COLO668 (cell line): ENCODE measurements around the gene TSPAN9.

Experiments used
- DNase-seq: peaks from one replicate; lab custom pipeline; 2025; ENCODE audit not compliant: unreplicated experiment; lab: John Stamatoyannopoulos, UW

Gene TSPAN9

GRCh38 chr12:3184485-3184884 is 107.3 kb downstream of the TSPAN9 start:
- no peak for DNase-seq

- DNase-seq = no peak
These were observed 108.2 kb downstream of the TSPAN9 start for GRCh38 chr12:3185260-3185870.

GRCh38 chr12:3186546-3187215 is 109.5 kb downstream of the TSPAN9 start:
- no peak for DNase-seq

- peak; percentile 28 for DNase-seq
These were observed 110.9 kb downstream of the TSPAN9 start for GRCh38 chr12:3187846-3188770.

- no peak for DNase-seq
These were observed 112.1 kb downstream of the TSPAN9 start for GRCh38 chr12:3189282-3189681.

- no peak for DNase-seq
These were observed 112.9 kb downstream of the TSPAN9 start for GRCh38 chr12:3190101-3190500.

GRCh38 chr12:3191450-3191849 is 114.3 kb downstream of the TSPAN9 start:
- no peak for DNase-seq

GRCh38 chr12:3192221-3192620 is 115.0 kb downstream of the TSPAN9 start:
- no peak for DNase-seq

- DNase-seq = no peak
These were observed 116.0 kb downstream of the TSPAN9 start for GRCh38 chr12:3193131-3193530.

GRCh38 chr12:3193755-3194154 is 116.6 kb downstream of the TSPAN9 start:
- DNase-seq = no peak

GRCh38 chr12:3195337-3195736 is 118.2 kb downstream of the TSPAN9 start:
- no peak for DNase-seq

GRCh38 chr12:3195859-3196483 is 118.8 kb downstream of the TSPAN9 start:
- DNase-seq = no peak

- DNase-seq = no peak
These were observed 119.3 kb downstream of the TSPAN9 start for GRCh38 chr12:3196488-3196887.

GRCh38 chr12:3197131-3197818 is 120.1 kb downstream of the TSPAN9 start:
- DNase-seq = no peak

- DNase-seq = no peak
These were observed 122.4 kb downstream of the TSPAN9 start for GRCh38 chr12:3199551-3200031.

GRCh38 chr12:3200032-3200617 is 122.9 kb downstream of the TSPAN9 start:
- DNase-seq = peak; percentile 24

GRCh38 chr12:3200814-3201233 is 123.6 kb downstream of the TSPAN9 start:
- peak; percentile 3 for DNase-seq

GRCh38 chr12:3201339-3202051 is 124.3 kb downstream of the TSPAN9 start:
- no peak for DNase-seq

GRCh38 chr12:3202096-3202495 is 124.9 kb downstream of the TSPAN9 start:
- DNase-seq = no peak
